HG02981 (cell line): Measurements from ENCODE around the gene NFYC.
A peak's percentile ranks its signal among the peaks of the same experiment; 100 is the strongest.
"Not testable (repeated sequence)": the region's sequence is repeated elsewhere in the genome, so short reads cannot be mapped to it uniquely, and the experiment has no call there.

Experiments used
- ATAC-seq: cut with Tn5 transposase; IDR thresholded peaks from one replicate; pipeline ENCODE4 v1.9.1; 2021; ENCODE audit warnings: mild to moderate bottlenecking, moderate library complexity; ENCODE audit not compliant: unreplicated experiment

NFYC gene

DNA sequence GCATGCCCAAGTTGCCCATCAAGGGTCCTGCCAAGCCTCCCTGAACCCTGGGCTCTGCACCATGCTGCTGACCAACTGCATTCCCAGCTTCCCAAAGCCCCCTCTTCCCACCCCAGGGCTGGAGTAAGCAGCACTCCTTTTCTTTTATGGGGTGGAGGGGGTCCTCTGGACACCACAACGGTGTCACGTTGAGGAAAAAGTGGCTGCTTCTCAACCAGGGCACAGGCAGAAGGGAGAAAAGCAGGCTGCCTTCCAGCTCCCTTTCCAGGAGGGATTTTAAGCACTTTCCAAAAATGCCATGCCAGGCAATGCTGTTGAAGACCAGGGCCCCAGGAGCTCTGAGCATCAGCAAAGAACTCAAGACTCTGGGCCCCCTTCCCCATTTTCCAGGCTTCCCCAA lies 26.7 kb upstream of the NFYC start:
- no peak for ATAC-seq

DNA sequence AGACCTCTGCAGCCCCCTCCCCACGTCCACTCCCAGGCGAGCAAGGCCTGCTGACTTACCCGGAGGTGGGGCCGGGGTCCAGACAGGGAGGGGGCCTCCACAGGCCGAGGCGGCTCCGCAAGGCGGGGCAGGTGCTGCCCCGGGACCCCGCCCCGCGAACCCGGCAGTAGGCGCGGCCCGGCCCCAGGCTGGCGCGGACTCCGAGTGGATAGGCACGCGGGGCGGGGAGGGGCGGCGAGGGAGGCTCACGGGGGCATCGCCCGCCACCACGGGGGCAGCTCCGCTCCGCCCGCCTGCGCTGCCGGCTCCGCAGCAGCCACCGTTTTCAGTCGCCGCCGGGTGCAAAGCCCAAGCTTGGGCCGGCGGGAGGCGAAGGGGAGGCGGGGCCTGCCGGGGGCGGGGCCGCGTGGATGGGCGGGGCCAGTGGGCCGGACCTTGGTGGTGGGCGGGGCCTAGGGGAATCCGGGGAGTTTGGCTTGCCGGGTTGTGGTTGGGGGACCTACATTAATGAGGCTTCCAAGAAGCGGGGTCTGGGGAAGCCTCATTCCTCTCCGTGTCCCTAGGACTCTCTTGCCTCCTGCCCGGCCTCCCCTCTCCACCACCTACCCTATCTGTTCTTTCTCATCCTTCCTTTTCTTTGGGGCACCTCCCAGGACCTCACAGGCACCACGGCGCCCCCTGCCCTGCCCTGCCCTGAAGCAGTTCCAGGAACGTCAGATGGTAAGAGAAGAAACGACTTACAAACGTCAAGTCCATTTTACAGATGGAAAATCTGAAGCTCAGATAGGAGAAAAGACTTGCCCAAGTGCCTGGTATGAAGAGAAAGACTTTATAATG lies 26.0 kb upstream of the NFYC start, which contains the start of gene RIMS3:
Gene RIMS3 (minus strand): TSS at position 348 of the 837 bp plus-strand sequence. CDS start 23,757 bp downstream, outside the sequence.
- ATAC-seq: peak; percentile 67

DNA sequence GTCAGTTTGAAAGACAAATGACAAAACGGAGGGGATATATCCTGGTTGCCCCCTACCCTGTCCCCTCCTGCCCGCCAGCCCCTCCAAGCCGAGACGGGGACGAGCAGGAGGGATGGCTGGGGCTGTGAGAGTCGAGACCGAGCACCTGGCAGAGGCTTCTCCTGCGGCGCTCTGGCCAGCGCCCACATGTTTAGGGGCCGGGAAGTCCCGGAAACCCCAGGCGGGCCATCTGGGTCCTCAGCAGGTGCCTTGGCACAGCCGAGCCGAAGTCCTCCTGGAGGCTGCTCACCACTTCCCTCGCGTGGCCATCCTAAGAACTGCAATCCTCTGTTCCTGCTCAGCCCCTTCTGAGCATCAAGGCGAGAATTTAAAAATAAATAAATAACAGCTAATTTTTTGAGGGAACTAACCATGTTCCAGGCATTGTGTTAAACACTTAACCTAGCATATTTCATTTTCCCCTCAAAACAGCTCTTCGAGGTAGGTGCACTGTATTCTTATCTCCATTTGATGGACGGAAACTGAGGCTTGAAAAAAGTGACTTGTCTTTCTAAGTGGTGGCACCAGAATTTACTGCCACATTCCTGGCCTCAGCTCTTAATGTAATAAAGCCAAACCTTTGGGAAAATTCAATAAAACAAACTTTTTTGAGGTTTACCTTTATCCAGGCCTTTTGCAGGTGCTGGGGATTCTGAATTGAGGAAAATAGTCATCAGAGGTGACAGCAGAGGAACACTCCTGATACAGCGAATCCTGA lies 22.6 kb upstream of the NFYC start:
- peak; percentile 54 for ATAC-seq

DNA sequence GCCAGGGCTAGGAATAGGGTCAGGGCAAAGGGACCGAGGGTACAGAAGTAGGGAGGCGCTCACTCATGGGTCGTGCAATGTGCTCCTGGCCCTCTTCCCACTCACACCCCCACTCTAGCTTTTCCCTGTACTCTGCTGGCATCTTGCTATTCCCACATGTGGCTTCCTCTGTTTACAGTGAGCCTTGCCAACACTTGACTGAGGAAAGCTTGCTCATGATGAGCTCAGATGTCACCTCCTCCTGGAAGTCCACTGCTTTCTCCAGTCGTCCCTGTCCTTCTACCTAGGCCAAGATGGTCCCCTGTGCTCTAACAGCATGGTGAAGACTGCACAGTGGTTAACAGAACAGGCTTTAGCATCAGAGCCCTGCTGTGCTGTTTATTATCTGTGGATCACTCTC lies 18.1 kb upstream of the NFYC start:
- ATAC-seq: no peak

DNA sequence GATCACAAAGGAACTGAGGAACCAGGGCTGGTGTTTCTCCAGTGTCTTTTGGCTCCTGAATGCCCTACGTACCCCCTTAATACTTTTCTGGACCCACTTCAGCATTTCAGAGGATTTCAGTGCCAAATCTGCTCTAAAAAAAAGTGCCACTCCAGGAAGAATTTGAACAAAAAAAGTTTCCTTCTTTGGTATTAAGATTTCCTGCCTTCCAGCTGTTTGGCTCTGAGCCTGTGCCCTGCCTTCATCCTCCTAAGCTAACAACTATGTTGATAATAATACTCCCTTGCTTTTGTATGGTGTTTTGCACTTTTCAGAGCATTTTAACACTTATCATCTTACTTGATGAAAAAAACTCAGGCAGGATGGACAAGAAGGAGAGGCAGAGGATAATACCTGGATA lies 15.0 kb upstream of the NFYC start:
- no peak for ATAC-seq

DNA sequence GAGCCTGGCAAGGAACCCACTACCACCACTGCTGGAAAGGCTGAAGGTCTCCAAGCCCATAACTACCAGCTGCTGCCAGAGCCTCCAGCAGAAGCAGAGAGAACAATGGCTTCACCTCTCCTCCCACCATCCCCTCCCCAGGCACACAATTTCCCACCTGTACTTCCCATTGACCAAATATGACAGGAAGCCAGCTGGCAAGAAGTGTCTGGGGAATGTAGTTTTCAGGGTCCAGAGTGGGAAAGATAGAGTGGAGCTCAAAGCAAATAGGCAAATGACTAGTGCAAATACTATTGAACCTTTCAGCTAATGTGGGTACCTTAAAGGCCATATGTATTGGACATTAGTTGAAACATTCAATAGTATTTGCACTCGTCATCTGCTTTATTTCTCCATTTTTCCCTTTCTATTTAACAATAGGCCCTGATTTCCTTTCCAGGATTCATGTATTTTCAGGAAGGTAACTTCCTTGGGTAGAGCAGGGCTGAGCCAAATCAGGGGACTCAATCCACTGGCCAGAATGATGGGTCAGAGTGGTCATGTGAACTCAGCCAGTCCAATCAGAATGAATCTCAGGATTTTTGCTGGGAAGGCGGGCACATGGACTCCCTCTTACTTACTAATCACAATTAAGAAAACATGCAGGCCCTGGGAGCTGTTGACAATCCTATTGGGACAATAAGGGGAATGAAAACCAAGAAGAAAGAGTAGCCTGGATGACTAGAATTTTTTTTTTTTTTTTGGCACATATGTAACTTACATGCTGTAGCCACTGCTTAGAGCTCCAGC lies 12.1 kb upstream of the NFYC start:
- no peak for ATAC-seq

DNA sequence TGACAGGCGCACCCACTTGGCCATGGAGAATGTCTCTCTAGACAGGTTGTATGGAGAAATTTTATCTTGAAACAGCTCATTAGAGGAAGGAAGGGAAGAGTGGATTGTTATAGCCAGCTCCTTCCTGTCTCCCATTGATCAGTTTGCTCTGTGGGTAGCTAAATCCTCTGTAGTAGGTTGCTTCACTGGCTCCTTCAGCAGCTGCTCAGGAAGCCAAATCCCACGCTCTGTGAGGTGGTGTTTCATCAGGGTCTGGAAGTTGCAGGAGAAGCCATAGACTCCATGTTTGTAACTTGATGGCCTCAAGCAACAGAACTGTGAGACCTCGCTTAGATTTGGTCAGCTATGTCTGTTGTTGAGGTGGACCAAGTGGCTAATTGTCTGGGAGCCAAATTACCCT lies 6.8 kb upstream of the NFYC start:
- no peak for ATAC-seq

DNA sequence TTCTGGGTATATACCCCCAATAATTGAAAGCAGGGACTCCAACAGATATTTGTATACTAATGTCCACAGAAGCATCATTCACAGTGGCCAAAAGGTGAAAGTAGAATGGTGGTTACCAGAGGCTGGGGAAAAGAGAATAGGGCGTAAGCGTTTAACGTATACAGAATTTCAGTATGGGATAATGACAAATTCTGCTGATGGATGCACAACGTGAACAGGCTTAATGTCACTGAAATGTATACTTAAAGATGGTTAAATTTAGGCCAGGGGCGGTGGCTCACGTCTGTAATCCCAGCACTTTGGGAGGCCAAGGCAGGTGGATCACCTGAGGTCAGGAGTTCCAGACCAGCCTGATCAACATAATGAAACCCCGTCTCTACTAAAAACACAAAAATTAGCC lies 4.4 kb upstream of the NFYC start:
- ATAC-seq: no peak

DNA sequence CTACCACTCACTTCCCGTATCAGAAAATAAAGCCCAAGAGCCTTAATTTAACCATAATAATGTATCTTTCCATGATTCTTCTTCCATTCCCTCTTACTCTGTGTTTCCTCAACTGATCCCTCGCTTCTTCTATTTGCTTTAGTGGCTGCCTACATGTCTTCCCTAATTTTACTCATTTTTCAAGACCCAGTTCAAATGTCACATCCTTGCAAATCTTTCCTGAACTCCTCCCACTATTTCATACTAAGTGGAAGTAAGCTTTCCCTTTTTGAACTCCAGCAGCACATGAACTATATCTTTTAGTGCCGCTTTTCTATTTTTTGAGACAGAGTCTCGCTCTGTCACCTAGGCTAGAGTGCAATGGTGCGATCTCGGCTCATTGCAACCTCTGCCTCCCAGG lies 3.8 kb upstream of the NFYC start:
- ATAC-seq: no peak

DNA sequence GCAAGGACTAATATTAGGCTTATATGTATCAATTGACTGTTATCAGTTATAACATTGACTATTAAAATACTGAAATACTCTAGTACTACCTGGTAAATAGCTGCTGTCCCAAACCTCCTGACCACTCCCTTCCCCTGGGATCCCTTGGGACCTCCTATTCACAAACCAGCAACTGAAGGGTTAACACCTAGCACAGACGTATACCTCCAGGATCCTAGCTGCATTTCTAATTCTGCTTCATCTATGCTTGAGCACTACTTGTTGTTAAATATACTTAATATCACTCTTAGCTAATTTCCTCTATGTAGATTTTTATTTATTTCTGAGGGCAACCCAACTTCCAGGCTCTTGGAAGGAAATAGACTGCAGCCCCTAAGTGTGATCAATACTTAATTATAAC lies 1.8 kb upstream of the NFYC start:
- ATAC-seq: no peak

DNA sequence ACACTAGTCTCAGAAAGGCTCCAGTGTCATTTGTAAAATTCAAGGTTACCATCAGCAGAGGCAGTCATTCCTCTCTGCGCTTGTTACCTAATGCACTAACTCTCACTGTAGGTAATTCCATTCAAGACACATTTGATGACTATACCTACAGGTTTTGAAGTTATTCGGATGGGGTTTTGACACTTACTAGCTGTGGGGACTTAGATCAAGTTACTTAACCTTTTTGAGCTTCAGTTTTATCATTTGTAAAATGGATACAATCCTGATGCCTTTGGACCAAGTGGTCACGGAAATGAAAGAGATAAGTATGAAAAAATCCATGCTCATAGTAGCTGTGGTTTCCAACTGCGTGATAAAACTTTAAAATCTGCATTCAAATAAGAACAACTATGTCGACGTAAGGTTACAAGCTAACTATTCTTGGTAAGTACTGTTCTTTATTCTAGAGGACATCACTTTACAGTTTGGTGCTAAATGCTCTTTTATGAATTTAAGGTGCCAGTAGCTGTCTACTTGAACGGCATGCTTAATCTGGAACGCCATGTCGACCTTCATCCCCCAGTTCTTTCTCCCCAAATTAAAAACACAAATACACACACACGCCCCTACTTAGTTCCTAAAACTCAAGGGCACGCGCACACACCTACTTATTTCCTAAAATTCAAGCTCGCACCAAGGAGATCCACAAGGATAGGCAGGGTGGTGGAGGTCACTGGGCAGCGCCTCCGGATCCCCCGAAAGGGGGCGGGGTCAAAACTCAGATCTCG lies 550 bp upstream of the NFYC start:
- ATAC-seq: no peak

DNA sequence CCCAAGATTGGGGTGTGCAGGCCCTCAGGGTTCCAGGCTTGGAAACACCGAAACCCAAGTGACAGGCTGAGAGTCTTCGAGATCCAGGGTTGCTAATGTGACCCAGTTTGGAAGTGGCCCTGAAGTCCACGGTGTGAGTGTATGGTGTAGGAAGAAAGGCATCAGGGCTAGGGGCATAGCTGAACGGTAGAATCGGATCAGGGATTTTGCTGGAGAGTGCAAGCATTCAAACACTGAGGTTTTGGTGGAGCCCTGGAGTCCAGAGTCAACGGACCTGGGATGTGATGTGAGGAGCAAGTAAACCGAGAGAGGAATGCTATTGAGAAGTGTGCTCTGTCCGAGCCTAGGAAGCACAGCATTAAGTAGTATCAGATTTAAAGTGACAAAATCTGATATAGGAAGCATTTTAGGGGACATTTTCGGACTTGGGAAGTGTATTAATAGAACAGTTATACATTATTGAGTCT lies 958 bp downstream of the NFYC start:
- ATAC-seq: peak; percentile 12

DNA sequence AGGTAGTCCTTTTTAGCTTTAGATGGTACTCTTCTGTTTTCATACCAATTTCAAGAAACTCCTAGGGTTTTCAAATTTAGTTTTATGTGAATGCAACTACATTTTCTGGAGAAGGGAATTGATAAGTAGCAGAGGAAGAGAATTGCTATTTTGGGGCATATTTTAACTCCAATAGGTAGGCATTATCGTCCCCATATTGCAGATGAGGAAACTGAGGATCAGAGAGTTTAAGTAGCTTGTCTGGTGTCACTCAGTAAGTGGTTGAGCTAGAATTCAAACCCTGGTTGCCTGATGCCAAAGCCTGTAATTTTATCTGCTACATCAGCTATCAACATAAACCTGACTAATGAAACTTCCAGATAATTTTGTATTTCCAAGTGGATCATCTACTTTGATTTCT lies 1.9 kb downstream of the NFYC start:
- no peak for ATAC-seq

DNA sequence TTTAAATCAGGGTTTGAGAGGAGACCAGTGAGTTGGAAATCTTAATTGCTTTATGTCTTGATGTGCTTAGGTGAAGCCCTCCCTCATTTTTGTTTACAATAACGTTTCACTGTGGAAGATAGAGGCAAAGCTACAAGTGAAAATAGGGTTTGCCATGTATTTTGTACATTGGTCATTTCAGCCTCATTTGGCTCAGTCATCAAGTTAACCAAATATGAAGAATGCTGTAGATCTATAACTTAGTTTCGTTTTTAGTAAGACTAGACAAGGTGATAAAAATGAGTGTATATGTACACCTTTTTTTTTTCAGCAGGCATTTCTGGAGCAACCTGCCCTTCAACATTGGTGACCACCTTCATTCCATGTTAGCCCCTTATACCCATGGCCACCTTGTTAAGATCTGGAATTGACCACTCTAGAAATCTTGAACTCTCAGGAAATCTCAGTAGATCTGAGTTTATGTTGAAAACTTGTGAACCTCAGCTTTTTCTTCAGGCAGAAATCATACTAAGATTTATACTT lies 2.9 kb downstream of the NFYC start:
- ATAC-seq: no peak

DNA sequence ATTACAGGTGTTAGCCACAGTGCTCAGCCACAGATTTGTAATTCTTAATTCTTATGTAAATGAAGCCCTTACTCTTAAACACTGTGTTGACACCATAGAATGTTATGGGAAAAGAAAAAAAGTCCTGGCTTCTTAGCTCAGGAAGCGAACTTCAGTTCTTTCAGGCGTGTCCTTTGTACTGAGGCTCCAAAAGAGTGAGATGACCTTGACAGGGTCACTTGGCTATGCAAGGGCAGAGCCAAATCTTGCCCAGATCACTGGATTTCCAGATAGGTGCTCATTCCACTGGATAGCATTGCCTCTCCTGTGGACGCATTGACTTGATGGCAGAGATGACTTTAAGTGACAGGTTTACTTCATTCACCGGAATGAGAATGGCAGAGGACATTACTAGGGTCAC lies 4.8 kb downstream of the NFYC start:
- ATAC-seq: no peak

DNA sequence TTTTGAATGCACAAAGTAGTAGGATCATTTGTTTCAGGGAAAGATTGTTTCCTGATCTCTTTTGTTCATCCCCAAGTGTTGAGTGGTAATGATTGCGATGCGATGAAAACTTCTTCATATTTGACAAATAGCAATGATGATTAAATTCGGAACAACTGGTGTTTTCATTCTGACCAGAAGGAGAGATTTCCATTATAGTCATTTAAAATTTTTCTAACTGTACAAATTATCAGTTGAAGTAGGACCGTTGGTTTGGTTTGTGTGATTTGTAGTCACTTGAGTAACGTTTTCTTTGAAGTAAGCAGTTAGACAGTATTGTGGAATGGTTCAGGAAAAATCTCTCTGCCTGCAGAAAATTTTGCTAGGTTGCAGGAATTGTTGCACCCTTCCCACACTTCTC lies 5.9 kb downstream of the NFYC start:
- ATAC-seq: no peak

DNA sequence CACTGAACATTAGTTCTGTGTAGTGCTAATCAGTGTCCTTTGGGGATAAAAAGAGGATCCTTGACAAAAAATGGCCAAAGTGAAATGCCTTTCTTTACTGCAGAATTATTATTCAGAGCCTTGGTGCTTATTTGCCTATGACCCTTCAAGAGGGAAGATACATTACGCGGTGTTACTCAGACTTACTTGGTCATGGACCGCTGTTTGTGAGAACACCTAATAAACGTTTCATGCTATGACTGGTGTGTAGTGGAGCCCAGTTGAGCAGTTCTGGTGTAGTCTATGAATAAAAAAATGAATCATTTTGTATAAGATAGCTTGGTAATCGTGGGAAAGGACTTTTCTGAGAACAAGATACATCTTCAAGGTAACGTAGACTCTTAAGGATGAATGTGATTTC lies 8.3 kb downstream of the NFYC start:
- peak; percentile 84 for ATAC-seq

DNA sequence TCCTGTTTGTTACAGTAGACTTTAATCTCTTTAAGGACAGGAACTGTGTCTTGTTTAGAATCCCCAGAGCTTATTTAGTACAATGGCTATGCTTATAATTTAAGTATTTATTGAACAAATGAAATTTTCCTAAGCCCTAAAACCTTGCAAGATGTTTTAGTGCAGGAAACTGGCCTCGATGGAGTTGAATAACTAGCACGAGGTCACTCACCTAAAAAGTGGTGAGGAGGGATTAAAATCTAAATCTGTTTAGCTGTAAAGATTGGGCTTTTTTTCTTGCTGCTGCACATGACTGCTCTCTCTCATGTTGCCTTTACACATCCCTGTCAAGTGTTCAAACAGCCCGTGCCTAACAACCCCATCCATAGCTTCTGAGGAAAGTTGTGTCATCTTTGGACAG lies 10.2 kb downstream of the NFYC start:
- ATAC-seq: no peak

DNA sequence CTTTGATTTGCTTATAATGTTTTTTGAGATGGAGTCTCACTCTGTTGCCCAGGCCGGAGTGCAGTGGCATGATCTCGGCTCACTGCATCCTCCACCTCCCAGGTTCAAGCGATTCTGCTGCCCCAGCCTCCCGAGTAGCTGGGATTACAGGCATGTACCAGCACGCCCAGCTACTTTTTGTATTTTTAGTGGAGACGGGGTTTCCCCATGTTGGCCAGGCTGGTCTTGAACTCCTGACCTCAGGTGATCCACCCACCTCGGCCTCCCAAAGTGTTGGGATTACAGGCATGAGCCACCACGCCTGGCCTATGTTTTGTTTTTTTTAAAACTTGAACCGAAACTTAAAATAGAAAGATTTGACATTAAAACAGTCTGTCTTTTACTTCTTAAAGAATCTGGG lies 11.3 kb downstream of the NFYC start:
- not testable (repeated sequence) for ATAC-seq

DNA sequence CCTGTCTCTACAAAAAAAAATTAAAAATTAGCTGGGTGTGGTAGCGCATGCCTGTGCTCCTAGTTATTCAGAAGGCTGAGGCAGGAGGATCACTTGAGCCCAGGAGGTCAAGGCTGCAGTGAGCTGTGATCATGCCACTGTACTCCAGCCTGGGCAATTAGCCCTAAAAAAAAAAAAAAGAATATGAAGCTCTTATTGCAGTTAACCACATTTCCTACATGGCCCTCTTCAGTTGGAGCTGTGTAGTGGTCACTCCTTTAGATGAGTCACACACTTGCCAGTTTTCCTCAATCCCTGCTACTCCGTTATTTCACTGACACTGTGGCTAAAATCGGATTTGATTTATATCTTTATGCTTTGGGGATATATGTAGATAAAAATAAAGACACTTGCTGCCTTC lies 11.8 kb downstream of the NFYC start:
- no peak for ATAC-seq
